Endothelial cell (in vitro differentiated cells): Measurements from ENCODE around the gene BMP4. TPM values are rescaled to one million over a fixed set of nuclear protein-coding genes. Genes with fewer than 3 reads are reported as not detected.

Experiments used
- DNase-seq: peaks from one replicate; pipeline ENCODE4 v3.0.0; 2021; ENCODE audit warnings: low spot score
- H3K27ac Mint-ChIP-seq: one replicate; pipeline ENCODE4 v1.8.0; 2021; ENCODE audit warnings: mixed read lengths, inconsistent platforms; ENCODE audit not compliant: unreplicated experiment
- H3K27me3 Mint-ChIP-seq: one replicate; pipeline ENCODE4 v1.8.0; 2021; ENCODE audit warnings: mild to moderate bottlenecking, moderate library complexity, mixed read lengths, inconsistent platforms; ENCODE audit not compliant: unreplicated experiment
- H3K36me3 Mint-ChIP-seq: one replicate; pipeline ENCODE4 v1.8.0; 2021; ENCODE audit warnings: mild to moderate bottlenecking, low read depth, mixed read lengths, inconsistent platforms; ENCODE audit not compliant: unreplicated experiment
- H3K4me1 Mint-ChIP-seq: one replicate; pipeline ENCODE4 v1.8.0; 2021; ENCODE audit warnings: mild to moderate bottlenecking, mixed read lengths, inconsistent platforms; ENCODE audit not compliant: unreplicated experiment
- H3K4me3 Mint-ChIP-seq: one replicate; pipeline ENCODE4 v1.8.0; 2021; ENCODE audit warnings: mild to moderate bottlenecking, mixed read lengths, inconsistent platforms; ENCODE audit not compliant: unreplicated experiment
- H3K9me3 Mint-ChIP-seq: one replicate; pipeline ENCODE4 v1.8.0; 2021; ENCODE audit warnings: mixed read lengths, inconsistent platforms; ENCODE audit not compliant: unreplicated experiment
- CTCF ChIP-seq: fragments of 200-600 bp; sonication (generic); IDR thresholded peaks from one replicate; pipeline ENCODE4 v1.5.0; 2021; ENCODE audit warnings: antibody characterized with exemption; ENCODE audit not compliant: unreplicated experiment
- total RNA-seq: library from RNA; stranded (reverse); fragmentation: NEBNext Ultra II Directional; extraction: Animal tissue kit (Norgen Biotek cat#: 25700); gene quantifications from one replicate; pipeline ENCODE4 v1.2.1, GENCODE V29; 2021; ENCODE audit not compliant: unreplicated experiment

Gene BMP4
- total RNA-seq, 1 donor from 2014 or later, result 101 TPM

GRCh38 chr14:53975444-53975843, 18.8 kb upstream of the BMP4 start:
- Mint-ChIP-seq H3K4me1 (no peaks in the 10 kb centered on the region), H3K4me3 (no peak overlapping the region), H3K27me3 (peaks cover 1% of the 10 kb centered on the region), H3K27ac (no peak overlapping the region), H3K9me3 (no peaks in the 10 kb centered on the region), H3K36me3 (no peaks in the 10 kb centered on the region)
- no peak for DNase-seq
- no peak for TF ChIP-seq CTCF

- Mint-ChIP-seq H3K27me3 (peaks cover 1% of the 10 kb centered on the region), H3K4me1 (no peaks in the 10 kb centered on the region), H3K9me3 (no peaks in the 10 kb centered on the region), H3K4me3 (no peak overlapping the region), H3K27ac (no peak overlapping the region), H3K36me3 (no peaks in the 10 kb centered on the region)
- DNase-seq, result no peak
- no peak for TF ChIP-seq CTCF
Measured at GRCh38 chr14:53971521-53971920, 14.9 kb upstream of the BMP4 start.

- H3K27ac Mint-ChIP-seq, result no peak overlapping the region
- H3K4me3 Mint-ChIP-seq, result no peak overlapping the region
- no peaks in the 10 kb centered on the region for H3K36me3 Mint-ChIP-seq
- peaks cover under 1% of the 10 kb centered on the region for H3K4me1 Mint-ChIP-seq
- no peaks in the 10 kb centered on the region for H3K9me3 Mint-ChIP-seq
- no peak for DNase-seq
- TF ChIP-seq CTCF, result no peak
- no peaks in the 10 kb centered on the region for H3K27me3 Mint-ChIP-seq
Measured at GRCh38 chr14:53969326-53969725, 12.7 kb upstream of the BMP4 start.

- Mint-ChIP-seq H3K36me3 (no peaks in the 10 kb centered on the region), H3K4me3 (no peak overlapping the region), H3K27me3 (no peaks in the 10 kb centered on the region), H3K27ac (no peak overlapping the region), H3K4me1 (peaks cover 6% of the 10 kb centered on the region), H3K9me3 (no peaks in the 10 kb centered on the region)
- no peak for TF ChIP-seq CTCF
- DNase-seq, result no peak
Measured at GRCh38 chr14:53968726-53969125, 12.1 kb upstream of the BMP4 start.

- Mint-ChIP-seq H3K27ac (no peak overlapping the region), H3K27me3 (peaks cover 6% of the 10 kb centered on the region), H3K36me3 (no peaks in the 10 kb centered on the region), H3K9me3 (no peaks in the 10 kb centered on the region), H3K4me1 (peaks cover 7% of the 10 kb centered on the region), H3K4me3 (no peak overlapping the region)
- no peak for TF ChIP-seq CTCF
- no peak for DNase-seq
Measured at GRCh38 chr14:53967606-53968005, 11.0 kb upstream of the BMP4 start.
